GM12878 (cell line): Measurements from ENCODE around the gene C1orf174. TPM values are rescaled to one million over a fixed set of nuclear protein-coding genes. Genes with fewer than 3 reads are reported as not detected.

Source experiments
- ATAC-seq: fragments of 200-7000 bp; cut with Tn5 transposase; 3 replicates; pipeline ENCODE4 v1.9.1; 2020; ENCODE audit warnings: mild to moderate bottlenecking, moderate library complexity
- BruUV-seq: library from RNA; stranded (reverse); fragments of 400-500 nt; replicated peaks from 2 replicates; lab custom pipeline; 2021; lab: Mats Ljungman, UMichigan
- CTCF ChIA-PET: fragments of 300-600 bp; sonication (Branson Sonifier 250); formaldehyde crosslinking; extraction: SDS; loops from one replicate; lab custom pipeline; 2021; ENCODE audit warnings: inconsistent platforms; lab: Yijun Ruan, JAX
- POLR2A ChIA-PET: fragments of 350-600 bp; formaldehyde crosslinking; extraction: SDS; loops from one replicate; lab custom pipeline; 2021; ENCODE audit warnings: inconsistent platforms; lab: Charles Lee
- RAD21 ChIA-PET: fragments of 300-600 bp; sonication (Branson Sonifier 250); formaldehyde crosslinking; loops from one replicate; lab custom pipeline; 2023; ENCODE audit warnings: antibody characterized with exemption; ENCODE audit not compliant: unreplicated experiment; lab: Charles Lee
- SMC1A ChIA-PET: fragments of 300-600 bp; sonication (Branson Sonifier 250); formaldehyde crosslinking; loops from one replicate; lab custom pipeline; 2023; ENCODE audit not compliant: unreplicated experiment, uncharacterized antibody; lab: Charles Lee
- DNase-seq: peaks from one replicate; pipeline ENCODE4 v3.0.0-alpha.2; 2011; ENCODE audit warnings: low read depth, low spot score
- FAIRE-seq: peaks from 3 replicates; lab custom pipeline; 2011; peaks lifted over from hg19 to GRCh38; lab: Jason Lieb, UNC
- H2AFZ ChIP-seq: 2 replicates; pipeline ENCODE4 v1.6.0; 2011; ENCODE audit warnings: low read depth, low read length, control low read depth; ENCODE audit not compliant: control insufficient read depth
- H3K27ac ChIP-seq: 2 replicates; pipeline ENCODE4 v1.5.1; 2011; ENCODE audit warnings: control low read depth; ENCODE audit not compliant: control insufficient read depth, insufficient read depth
- H3K27me3 ChIP-seq, 2 experiments: replicated peaks in 1 of 2; 2 replicates each; pipeline versions ENCODE4 v1.6.0 to v1.6.1; 2011; ENCODE audit warnings: low read length in 1 of 2; ENCODE audit not compliant: control insufficient read depth in 2 of 2, insufficient read depth in 2 of 2
- H3K36me3 ChIP-seq, 2 experiments: 2 replicates each; pipeline ENCODE4 v1.5.1; 2011; ENCODE audit warnings: low read length in 1 of 2; ENCODE audit not compliant: control insufficient read depth in 2 of 2, insufficient read depth in 2 of 2
- H3K4me1 ChIP-seq: 2 replicates; pipeline ENCODE4 v1.6.1; 2011; ENCODE audit warnings: mild to moderate bottlenecking, low read length, moderate library complexity, mixed read lengths; ENCODE audit not compliant: control insufficient read depth, insufficient read depth
- H3K4me2 ChIP-seq: 2 replicates; pipeline ENCODE4 v1.6.0; 2011; ENCODE audit warnings: control low read depth; ENCODE audit not compliant: control insufficient read depth, insufficient read depth
- H3K4me3 ChIP-seq: fragments of 200-600 bp; sonication (generic); 2 replicates; pipeline ENCODE4 v1.5.1; 2016
- H3K79me2 ChIP-seq: 2 replicates; pipeline ENCODE4 v1.6.0; 2011; ENCODE audit warnings: low read length; ENCODE audit not compliant: control insufficient read depth, insufficient read depth
- H3K9ac ChIP-seq: 2 replicates; pipeline ENCODE4 v1.8.0; 2011; ENCODE audit warnings: low read length, control low read depth, mixed read lengths; ENCODE audit not compliant: control insufficient read depth, insufficient read depth
- H3K9me3 ChIP-seq: replicated peaks from 3 replicates; pipeline ENCODE4 v1.5.1; 2011; ENCODE audit warnings: mild to moderate bottlenecking, low read length; ENCODE audit not compliant: control insufficient read depth, insufficient read depth
- H4K20me1 ChIP-seq: 2 replicates; pipeline ENCODE4 v1.6.0; 2011; ENCODE audit not compliant: control insufficient read depth, insufficient read depth
- CBX3 ChIP-seq: fragments of 200-600 bp; sonication (generic); IDR thresholded peaks from 2 replicates; pipeline ENCODE4 v1.6.1; 2016; ENCODE audit warnings: low read depth, borderline replicate concordance
- IRF3 ChIP-seq: fragments of 450-650 bp; IDR thresholded peaks from 2 replicates; pipeline ENCODE4 v1.6.1; 2014; ENCODE audit warnings: mild to moderate bottlenecking
- RCOR1 ChIP-seq: conservative IDR thresholded peaks from 2 replicates; pipeline ENCODE4 v1.6.1; 2012; ENCODE audit warnings: low read depth, low read length, improper control_type of control experiment
- SREBF2 ChIP-seq: IDR thresholded peaks from 2 replicates; pipeline ENCODE4 v1.6.1; 2012; ENCODE audit warnings: mild to moderate bottlenecking, low read length
- SRF ChIP-seq, 2 experiments: IDR thresholded peaks; 2 replicates each; pipeline ENCODE4 v1.6.1; 2011; ENCODE audit warnings: low read depth in 2 of 2, low read length in 2 of 2, mild to moderate bottlenecking in 1 of 2, moderate library complexity in 1 of 2
- TCF3 ChIP-seq: IDR thresholded peaks from 2 replicates; pipeline ENCODE4 v1.6.1; 2012; ENCODE audit warnings: low read depth, mild to moderate bottlenecking, low read length, borderline replicate concordance; ENCODE audit not compliant: insufficient read depth
- ZNF622 ChIP-seq: fragments of 450-650 bp; IDR thresholded peaks from 2 replicates; pipeline ENCODE4 v1.6.1; 2017; ENCODE audit warnings: mild to moderate bottlenecking, inconsistent platforms
- WGBS: methylation state at CpG from one replicate; pipeline ENCODE4 v1.1.6; 2016; ENCODE audit warnings: low lambda C conversion rate; ENCODE audit not compliant: insufficient replicate concordance, insufficient coverage; ENCODE audit errors: missing lambda C conversion rate; 5-methylcytosine and 5-hydroxymethylcytosine counted together
- in situ Hi-C: fragments of 300-500 bp; cut with MboI; formaldehyde crosslinking; loops from 9 replicates; pipeline ENCODE4 v1.14.3; 2018; ENCODE audit warnings: mixed read lengths
- intact Hi-C: fragments of 100-400 bp; cut with micrococcal nuclease; formaldehyde crosslinking; loops from one replicate; pipeline ENCODE4 v1.14.2; 2022; ENCODE audit not compliant: unreplicated experiment
- polyA plus RNA-seq, 11 experiments: library from polyadenylated mRNA; depleted of rRNA in 4 of 11; unstranded in 6 of 11; stranded (reverse) in 5 of 11; fragments of >200 nt; fragmentation: Nextera tagmentation in 4 of 11; fragmentation: Illumina TruSeq in 1 of 11; extraction: Ambion mirVana in 4 of 11; extraction: Trizol in 1 of 11; gene quantifications; 1 replicate in 1 of 11; 2 replicates in 10 of 11; pipeline versions ENCODE4 v1.2.1 to v1.2.3, GENCODE V29; 2011 to 2016; ENCODE audit warnings: inconsistent platforms in 2 of 11, missing spikeins in 2 of 11, low read depth in 1 of 11
- total RNA-seq, 4 experiments: library from RNA; depleted of rRNA in 3 of 4; stranded (reverse); fragments of >200 nt in 3 of 4; fragmentation: Illumina TruSeq in 1 of 4; extraction: Trizol in 1 of 4; gene quantifications; 2 replicates each; pipeline versions ENCODE4 v1.2.1 to v1.2.3, GENCODE V29; 2013 to 2021
- TF ChIP-seq, protein P1 (sequence below): IDR thresholded peaks from 2 replicates; pipeline ENCODE4 v1.6.1; 2011; ENCODE audit warnings: low read depth, low read length, improper control_type of control experiment, borderline replicate concordance

Gene C1orf174
- total and polyA plus RNA-seq, 10 of the 15 experiments (the other 5 are each of a cell fraction or from before 2014, with no cell fraction given) = 17.5 to 35.4 (median 25.1) TPM

DNA sequence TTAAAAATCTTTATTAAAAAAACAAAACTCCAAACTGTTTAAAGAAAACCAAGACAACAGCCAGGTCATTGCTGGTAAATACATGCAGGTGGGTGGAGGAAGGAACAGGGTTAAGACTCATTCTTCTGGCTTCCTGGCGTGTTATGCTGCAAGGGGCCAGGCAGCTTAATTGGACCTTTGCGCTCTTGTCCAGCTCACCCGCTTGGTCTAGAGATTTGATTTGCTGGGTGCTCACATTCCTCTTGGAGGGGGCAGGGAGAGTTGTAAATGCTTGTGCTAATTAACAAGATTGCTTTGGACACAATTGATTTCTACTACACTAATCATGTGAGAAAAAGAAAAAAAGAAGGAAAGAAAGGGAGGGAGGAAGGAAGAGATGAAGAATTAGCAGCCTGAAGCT is 53.5 kb downstream of the C1orf174 start:
- H3K4me2 ChIP-seq = no peak overlapping the region
- no peaks in the 10 kb centered on the region for H4K20me1 ChIP-seq
- no peak for FAIRE-seq
- ChIA-PET POLR2A (interaction anchor here (0.8 kb wide), 1 partner anchor 10 kb away, joined by 3 read pairs; no protein-coding TSS in a partner anchor), RAD21 (interaction anchor here (0.6 kb wide), 1 partner anchor 277 kb away, joined by 3 read pairs; no protein-coding TSS in a partner anchor), CTCF (interaction anchor here (0.7 kb wide), 1 partner anchor 10 kb away, joined by 5 read pairs; no protein-coding TSS in a partner anchor), SMC1A (no interaction called here)
- no peaks in the 10 kb centered on the region for H3K27me3 ChIP-seq
- H3K4me3 ChIP-seq = no peak overlapping the region
- in situ Hi-C loops (no loop called here), intact Hi-C loops (no loop called here)
- no peaks in the 10 kb centered on the region for H3K4me1 ChIP-seq
- no peak overlapping the region for H3K9ac ChIP-seq
- no peak for DNase-seq
- no peak overlapping the region for H2AFZ ChIP-seq
- BruUV-seq = no TSS peak
- ATAC-seq = no peak
- no peak overlapping the region for H3K27ac ChIP-seq
- H3K36me3 ChIP-seq = peaks cover 3 to 17% of the 10 kb centered on the region in 2 experiments
- WGBS = 95% methylated on average over 3 of the region's 3 CpGs
- no peaks in the 10 kb centered on the region for H3K79me2 ChIP-seq
- no peak for TF ChIP-seq TCF3
- TF ChIP-seq ZNF622 = no peak
- TF ChIP-seq RCOR1 = no peak
- TF ChIP-seq SREBF2 = no peak
- TF ChIP-seq SRF (IDR thresholded peaks at IDR 0.05; ENCODE audit: low read depth in 2 of 2, low read length in 2 of 2) = no peak
- TF ChIP-seq IRF3 = no peak
- TF ChIP-seq, protein P1, sequence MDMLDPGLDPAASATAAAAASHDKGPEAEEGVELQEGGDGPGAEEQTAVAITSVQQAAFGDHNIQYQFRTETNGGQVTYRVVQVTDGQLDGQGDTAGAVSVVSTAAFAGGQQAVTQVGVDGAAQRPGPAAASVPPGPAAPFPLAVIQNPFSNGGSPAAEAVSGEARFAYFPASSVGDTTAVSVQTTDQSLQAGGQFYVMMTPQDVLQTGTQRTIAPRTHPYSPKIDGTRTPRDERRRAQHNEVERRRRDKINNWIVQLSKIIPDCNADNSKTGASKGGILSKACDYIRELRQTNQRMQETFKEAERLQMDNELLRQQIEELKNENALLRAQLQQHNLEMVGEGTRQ = no peak
- no peak for TF ChIP-seq CBX3
- TF ChIP-seq, all 136 proteins: peak for 0
- no peaks in the 10 kb centered on the region for H3K9me3 ChIP-seq
